ENCODE results near the gene ZNF429. TPM values are rescaled to one million over a fixed set of nuclear protein-coding genes. Genes with fewer than 3 reads are reported as not detected.

Gene ZNF429
- total RNA-seq, 1 experiment from 2014 or later = 0.66 TPM

GRCh38 chr19:21587549-21587948 is 82.1 kb downstream of the ZNF429 start:
- ATAC-seq (no peak), DNase-seq (no peak)
- no peak overlapping the region for H3K4me2 ChIP-seq (ENCODE audit: low read length)
- POLR2A ChIA-PET (ENCODE audit: unreplicated experiment) = no interaction called here
- H3K4me3 ChIP-seq (ENCODE audit: low read length) = no peak overlapping the region
- no peaks in the 10 kb centered on the region for H3F3A ChIP-seq (ENCODE audit: low read length, unreplicated experiment)
- no peak for TF ChIP-seq EZH2phosphoT487 (IDR thresholded peaks at IDR 0.05; ENCODE audit: borderline replicate concordance, low read length)
- TF ChIP-seq EZH2 (IDR thresholded peaks at IDR 0.05; ENCODE audit: low read length, unreplicated experiment) = no peak
- no peak for TF ChIP-seq CTCF (conservative IDR thresholded peaks at IDR 0.05; ENCODE audit: low read depth, low read length)
- H3K4me1 ChIP-seq (ENCODE audit: insufficient read depth, low read length) = no peaks in the 10 kb centered on the region
- H3K9me3 ChIP-seq (ENCODE audit: low read length) = 0 out of 2 replicates have a peak, but pooled peaks cover under 1% of the 10 kb centered on the region
- H4K20me1 ChIP-seq (ENCODE audit: low read length) = no peaks in the 10 kb centered on the region
- CTCF ChIA-PET = no interaction called here
- no peak overlapping the region for H2AFZ ChIP-seq (ENCODE audit: low read length)
- no peak overlapping the region for H3K27ac ChIP-seq (ENCODE audit: low read length)
- H3K9me2 ChIP-seq (replicated peaks; ENCODE audit: low read length) = no peaks in the 10 kb centered on the region
- no TSS peak for BruUV-seq (replicated peaks)
- H3K36me3 ChIP-seq (ENCODE audit: low read depth, low read length) = no peaks in the 10 kb centered on the region
- no peak overlapping the region for H3K9ac ChIP-seq (ENCODE audit: low read length)
- intact Hi-C loops (cut with micrococcal nuclease) = no loop called here
- H3K79me2 ChIP-seq (ENCODE audit: low read length) = no peaks in the 10 kb centered on the region
- no peaks in the 10 kb centered on the region for H3K27me3 ChIP-seq (ENCODE audit: low read length)

- H3K27me3 ChIP-seq (ENCODE audit: low read length) = no peaks in the 10 kb centered on the region
- no peaks in the 10 kb centered on the region for H3K9me3 ChIP-seq (ENCODE audit: low read length)
- BruUV-seq (replicated peaks) = no TSS peak
- no peaks in the 10 kb centered on the region for H3K4me1 ChIP-seq (ENCODE audit: insufficient read depth, low read length)
- no peak overlapping the region for H3K4me2 ChIP-seq (ENCODE audit: low read length)
- intact Hi-C loops (cut with micrococcal nuclease) = no loop called here
- H3K9me2 ChIP-seq (replicated peaks; ENCODE audit: low read length) = no peaks in the 10 kb centered on the region
- H3K36me3 ChIP-seq (ENCODE audit: low read depth, low read length) = no peaks in the 10 kb centered on the region
- CTCF ChIA-PET = no interaction called here
- TF ChIP-seq EZH2phosphoT487 (IDR thresholded peaks at IDR 0.05; ENCODE audit: borderline replicate concordance, low read length) (no peak), EZH2 (IDR thresholded peaks at IDR 0.05; ENCODE audit: low read length, unreplicated experiment) (no peak), CTCF (conservative IDR thresholded peaks at IDR 0.05; ENCODE audit: low read depth, low read length) (no peak)
- no peak overlapping the region for H3K9ac ChIP-seq (ENCODE audit: low read length)
- H3K27ac ChIP-seq (ENCODE audit: low read length) = no peak overlapping the region
- no peaks in the 10 kb centered on the region for H3K79me2 ChIP-seq (ENCODE audit: low read length)
- ATAC-seq (no peak), DNase-seq (no peak)
- H4K20me1 ChIP-seq (ENCODE audit: low read length) = no peaks in the 10 kb centered on the region
- POLR2A ChIA-PET (ENCODE audit: unreplicated experiment) = no interaction called here
- no peaks in the 10 kb centered on the region for H3F3A ChIP-seq (ENCODE audit: low read length, unreplicated experiment)
- no peak overlapping the region for H2AFZ ChIP-seq (ENCODE audit: low read length)
- H3K4me3 ChIP-seq (ENCODE audit: low read length) = no peak overlapping the region
Measured at GRCh38 chr19:21588065-21588601, 82.7 kb downstream of the ZNF429 start.

GRCh38 chr19:21590867-21591266 is 85.5 kb downstream of the ZNF429 start:
- Histone ChIP-seq H3K27ac (ENCODE audit: low read length) (no peak overlapping the region), H3K4me1 (ENCODE audit: insufficient read depth, low read length) (no peaks in the 10 kb centered on the region), H3K27me3 (ENCODE audit: low read length) (no peaks in the 10 kb centered on the region), H3K36me3 (ENCODE audit: low read depth, low read length) (no peaks in the 10 kb centered on the region), H3K79me2 (ENCODE audit: low read length) (no peaks in the 10 kb centered on the region), H3K4me2 (ENCODE audit: low read length) (no peak overlapping the region), H3K9ac (ENCODE audit: low read length) (no peak overlapping the region), H3K9me3 (ENCODE audit: low read length) (no peaks in the 10 kb centered on the region; the same call in 1 of the 2 replicates), H3K4me3 (ENCODE audit: low read length) (no peak overlapping the region), H4K20me1 (ENCODE audit: low read length) (no peaks in the 10 kb centered on the region), H3K9me2 (replicated peaks; ENCODE audit: low read length) (no peaks in the 10 kb centered on the region), H2AFZ (ENCODE audit: low read length) (no peak overlapping the region), H3F3A (ENCODE audit: low read length, unreplicated experiment) (no peaks in the 10 kb centered on the region)
- ATAC-seq (no peak), DNase-seq (no peak)
- BruUV-seq (replicated peaks) = no TSS peak
- intact Hi-C loops (cut with micrococcal nuclease) = no loop called here
- POLR2A ChIA-PET (ENCODE audit: unreplicated experiment) = interaction anchor here (0.5 kb wide), 1 partner anchor 263 kb away, joined by 3 read pairs; no protein-coding TSS in a partner anchor
- CTCF ChIA-PET = no interaction called here
- TF ChIP-seq EZH2 (IDR thresholded peaks at IDR 0.05; ENCODE audit: low read length, unreplicated experiment) = no peak
- TF ChIP-seq CTCF (conservative IDR thresholded peaks at IDR 0.05; ENCODE audit: low read depth, low read length) = no peak
- no peak for TF ChIP-seq EZH2phosphoT487 (IDR thresholded peaks at IDR 0.05; ENCODE audit: borderline replicate concordance, low read length)
